NCI-H345 treated with DMSO at 0.1 percent for 48 hours (cell line): Measurements from ENCODE around the gene PRRG2.

ENCODE experiments used
- DNase-seq: peaks from one replicate; lab custom pipeline; 2025; ENCODE audit not compliant: unreplicated experiment; lab: John Stamatoyannopoulos, UW

PRRG2 gene

DNA sequence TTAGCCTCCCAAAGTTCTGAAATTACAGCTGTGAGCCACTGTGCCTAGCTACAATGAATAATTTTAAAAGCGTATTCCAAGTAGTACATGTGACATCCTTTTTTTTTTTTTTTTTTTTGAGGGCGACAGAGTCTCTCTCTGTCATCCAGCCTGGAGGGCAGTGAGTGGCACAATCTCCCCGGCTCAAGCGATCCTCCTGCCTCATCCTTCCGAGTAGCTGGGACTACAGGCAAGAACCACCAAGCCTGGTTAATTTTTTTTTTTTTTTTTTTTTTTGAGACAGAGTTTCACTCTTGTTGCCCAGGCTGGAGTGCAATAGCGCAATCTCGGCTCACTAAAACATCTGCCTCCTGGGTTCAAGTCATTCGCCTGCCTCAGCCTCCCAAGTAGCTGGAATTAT is 6.1 kb downstream of the PRRG2 start:
- no peak for DNase-seq

DNA sequence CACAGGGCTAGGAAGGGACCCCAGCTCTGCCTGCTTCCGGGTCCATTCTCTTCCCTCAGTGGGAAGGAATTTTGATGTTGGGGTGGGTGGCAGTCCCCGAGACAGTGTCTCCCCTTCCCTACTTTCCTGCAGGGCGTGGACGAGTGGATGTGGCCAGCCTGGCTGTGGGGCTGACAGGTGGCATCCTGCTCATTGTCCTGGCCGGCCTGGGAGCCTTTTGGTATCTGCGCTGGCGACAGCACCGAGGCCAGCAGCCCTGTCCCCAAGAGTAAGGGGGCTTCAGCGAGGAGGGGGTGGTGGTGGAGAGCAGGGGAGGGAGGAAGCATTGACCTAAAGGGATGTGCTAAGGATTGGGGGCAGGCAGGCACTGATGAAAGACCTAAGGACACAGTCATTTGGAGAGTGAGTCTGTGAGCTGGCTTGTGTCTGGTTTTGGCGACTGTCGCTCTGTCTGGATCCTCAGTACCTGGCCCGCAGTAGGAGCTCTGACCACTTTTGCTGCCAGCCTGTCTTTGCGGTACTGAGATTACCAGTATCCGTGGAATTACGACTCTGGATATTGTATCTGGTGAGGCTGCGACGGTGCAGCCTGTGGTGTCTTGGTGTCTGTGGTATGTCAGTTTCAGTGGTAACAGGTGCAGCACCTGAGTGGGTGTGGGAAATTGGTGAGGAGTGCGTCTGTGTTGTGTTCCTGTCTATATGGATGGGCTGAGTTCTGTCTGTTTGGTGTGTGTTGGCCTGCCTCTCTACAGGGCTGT is 7.4 kb downstream of the PRRG2 start:
- DNase-seq, result no peak

DNA sequence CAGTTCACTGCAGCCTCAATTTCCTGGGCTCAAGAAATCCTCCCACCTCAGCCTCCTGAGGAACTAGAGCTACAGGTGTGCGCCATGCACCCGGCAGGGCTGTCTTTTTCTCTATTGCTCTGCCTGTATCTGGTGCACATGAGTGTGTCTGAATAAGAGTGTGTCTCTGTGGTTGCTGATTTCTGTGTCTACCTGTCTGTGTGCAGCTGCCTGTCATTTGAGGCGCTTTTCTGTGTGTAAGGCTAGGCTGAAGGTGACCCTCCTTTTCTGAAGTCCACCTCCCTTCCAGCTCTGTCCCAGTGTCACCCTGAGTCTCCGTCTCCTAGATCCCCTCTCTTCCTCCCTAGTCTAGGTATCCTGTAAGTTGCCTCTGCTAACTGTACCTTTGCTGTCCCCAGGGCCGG is 8.4 kb downstream of the PRRG2 start:
- no peak for DNase-seq

DNA sequence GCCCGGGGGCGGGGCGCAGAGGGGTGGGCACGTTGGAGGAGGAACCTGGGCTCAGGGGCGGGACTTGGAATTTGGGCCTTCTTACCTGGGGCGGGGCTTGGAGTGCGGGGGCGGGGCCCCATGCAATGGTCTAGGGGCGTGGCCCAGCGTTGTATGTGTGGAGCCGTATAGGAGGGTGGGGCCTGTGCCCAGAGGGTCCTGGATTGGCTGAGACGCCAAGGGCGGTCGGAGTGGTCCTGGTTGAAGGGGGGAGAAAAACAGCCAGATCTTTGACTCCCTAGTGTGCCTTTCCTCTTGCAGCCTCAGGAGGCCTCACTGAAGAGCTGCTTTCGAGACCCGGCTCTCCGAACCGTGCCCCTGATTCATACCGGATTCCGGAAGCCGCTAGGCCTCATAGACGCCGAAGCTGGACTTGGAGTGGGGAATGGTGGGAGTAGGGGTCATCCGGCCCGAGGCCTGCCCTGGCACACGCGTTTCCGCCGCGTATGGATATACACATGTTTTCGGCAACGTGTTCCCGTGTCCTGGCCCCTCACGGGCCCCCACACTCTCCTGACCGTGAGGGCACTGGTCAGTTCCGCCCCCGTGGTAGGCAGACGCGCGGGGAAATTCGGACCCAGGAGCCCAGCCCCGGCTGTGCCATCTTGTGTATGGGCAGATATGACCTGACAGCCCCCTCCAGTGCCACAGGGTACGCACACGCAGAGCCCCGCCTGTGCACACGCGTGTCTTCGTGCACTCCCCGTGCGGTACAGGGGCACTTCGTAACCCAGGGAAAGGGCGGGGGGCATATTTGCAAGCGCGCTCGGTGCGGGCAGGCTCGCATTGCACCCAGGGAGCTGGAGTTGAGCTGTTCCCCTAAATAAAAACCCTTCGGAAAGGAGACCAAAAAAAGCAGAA is 9.2 kb downstream of the PRRG2 start:
- DNase-seq, result peak; percentile 82

DNA sequence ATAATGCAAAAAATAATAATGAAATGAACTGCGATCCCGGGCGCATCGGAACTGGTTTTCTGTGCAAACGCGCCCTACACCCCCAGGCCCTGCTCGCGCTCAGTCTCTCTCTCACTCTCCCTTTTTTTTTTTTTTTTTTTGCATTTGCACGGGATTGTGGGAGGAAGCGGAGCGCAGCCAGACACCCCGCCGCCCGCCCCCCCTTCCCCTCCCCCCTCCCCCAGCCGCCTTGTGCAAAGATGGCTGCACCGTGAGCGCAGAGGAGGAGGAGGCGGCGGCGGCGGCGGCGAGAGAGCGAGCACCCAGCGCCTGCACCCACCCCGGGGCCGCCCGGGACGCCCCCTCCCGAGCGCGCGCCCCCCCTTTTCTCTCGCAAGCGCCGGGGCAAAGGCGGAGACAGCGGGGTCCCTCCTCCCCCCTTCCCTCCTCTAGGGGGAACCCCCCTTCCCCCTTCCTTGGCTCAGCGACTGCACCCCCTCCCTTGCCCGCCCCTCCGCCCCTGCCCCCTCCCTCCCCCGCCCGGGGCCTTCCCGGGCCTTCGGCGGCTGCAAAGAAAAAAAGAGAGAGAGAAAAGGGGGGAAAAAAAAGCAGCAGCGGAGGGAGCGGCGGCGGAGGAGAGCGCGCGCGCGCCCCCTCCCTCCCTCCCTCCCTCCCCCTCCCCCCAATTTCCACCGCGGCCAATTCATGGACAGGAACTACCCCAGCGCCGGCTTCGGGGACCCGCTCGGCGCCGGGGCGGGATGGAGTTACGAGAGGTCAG is 10.0 kb downstream of the PRRG2 start, which contains the start of gene PRR12:
Gene PRR12 (plus strand): TSS at position 212 of the 760 bp plus-strand sequence. CDS start 473 bp downstream, at position 685.
- peak; percentile 35 for DNase-seq

DNA sequence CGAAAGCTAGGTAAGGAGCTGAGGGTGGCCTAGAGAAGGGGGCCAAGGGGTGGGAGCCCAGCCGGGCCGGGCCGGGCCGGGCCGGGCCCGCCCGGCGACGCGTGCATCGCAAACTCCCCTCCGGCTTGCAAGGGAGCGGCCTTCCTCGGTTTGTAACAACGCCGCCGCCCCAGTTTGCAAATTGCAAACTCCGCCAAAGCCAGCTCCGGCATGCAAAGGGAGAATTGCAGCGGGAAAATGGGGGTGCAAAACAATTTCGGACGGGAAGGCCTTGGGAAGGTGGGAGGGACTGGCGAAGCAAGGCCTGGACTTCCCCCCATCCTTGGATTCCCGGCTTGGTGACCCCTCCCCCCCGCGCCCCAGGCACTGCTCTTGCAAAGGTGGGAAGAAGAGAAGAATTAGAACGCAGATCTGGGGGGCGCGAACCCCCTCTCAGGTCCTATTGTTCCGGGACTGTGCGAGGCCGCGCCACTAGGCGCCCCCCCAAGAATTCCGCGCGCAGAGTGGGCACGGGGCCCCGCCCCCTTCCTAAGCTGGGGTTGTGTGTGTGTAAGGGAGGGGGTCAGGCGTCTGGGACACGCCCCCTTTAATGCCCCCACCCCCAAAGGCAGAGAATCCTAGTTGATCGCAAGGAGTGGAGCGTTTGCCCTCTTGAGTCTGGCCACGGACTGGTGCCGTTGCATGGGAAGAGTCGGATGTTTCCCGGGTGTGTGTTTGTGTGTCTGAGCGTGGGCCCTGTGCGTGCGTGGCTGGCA is 10.8 kb downstream of the PRRG2 start:
- no peak for DNase-seq

DNA sequence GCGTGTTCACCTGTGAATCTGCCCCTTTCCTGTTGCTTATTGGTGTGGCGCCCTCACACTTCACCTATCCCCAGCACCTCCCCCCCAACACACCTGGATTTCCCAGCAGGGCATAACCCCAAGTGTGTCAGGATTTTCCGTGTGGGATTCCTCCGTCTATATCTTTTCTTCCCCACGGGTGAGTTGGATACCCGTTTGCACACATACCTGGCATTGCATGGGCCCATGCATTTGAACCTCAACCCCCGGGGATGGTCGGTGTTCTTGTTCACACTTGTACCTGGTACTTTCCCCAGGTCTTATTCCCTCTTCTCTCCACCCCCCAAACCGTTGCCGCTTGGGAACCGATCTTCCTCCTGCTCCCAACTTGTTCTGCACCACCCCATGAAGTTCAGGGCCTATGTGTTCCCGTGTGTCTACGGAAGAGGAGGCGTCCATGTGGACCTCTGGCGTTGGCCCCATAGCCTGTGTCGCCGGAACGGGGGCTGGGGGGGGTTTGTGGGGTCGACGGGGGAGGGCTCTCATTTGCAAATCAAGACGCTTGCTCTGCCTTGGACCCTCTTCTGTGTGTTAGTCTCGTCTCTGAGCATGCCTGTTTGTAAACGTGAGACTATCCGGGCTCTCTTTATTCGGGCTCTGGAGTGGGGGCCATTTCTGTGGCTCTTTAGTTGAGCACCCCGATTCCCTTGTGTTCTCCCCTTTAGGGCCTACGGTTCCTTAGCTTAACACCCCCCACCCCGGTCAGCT is 11.5 kb downstream of the PRRG2 start:
- DNase-seq, result no peak

DNA sequence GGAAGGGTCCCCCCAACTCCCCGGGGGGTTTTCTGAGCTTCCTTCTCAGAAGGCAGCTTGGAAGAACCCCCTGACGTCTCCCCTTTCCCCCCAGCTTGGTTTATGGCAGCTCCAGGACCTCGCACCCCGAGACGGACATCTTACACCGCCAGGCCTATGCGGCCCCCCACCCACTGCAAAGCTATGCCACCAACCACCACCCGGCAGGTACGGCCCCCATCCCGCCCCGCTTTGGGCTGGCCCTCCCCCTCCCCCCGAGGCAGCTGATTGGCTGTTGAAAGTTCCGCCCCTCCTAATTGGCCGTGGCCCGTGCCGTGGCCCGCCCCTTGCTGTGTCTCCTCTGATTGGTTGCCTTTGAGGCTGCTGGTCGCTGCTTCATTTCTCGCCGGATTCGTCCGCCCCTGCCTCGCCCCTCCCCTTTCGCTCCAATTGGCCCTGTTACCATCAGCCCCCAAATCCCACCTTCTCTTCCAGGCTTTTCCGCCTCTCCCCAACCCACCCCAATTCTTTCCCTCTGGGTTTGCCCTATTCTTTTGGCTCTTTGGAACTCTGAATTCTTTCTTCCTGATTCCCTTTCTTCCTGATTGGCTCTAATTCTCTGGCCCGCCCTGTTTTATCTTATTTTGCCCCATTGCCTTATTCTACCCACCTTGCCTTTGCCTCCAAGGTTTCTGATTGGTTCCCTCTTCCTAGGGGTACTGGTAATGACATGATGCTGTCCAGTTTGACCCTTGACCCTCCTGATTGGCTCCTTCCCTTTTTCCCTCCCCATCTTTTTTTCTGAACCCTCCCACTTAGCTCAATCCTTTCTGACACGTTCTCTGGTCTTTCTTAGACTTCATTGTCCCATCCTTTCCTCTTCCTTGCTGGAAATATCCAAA is 12.4 kb downstream of the PRRG2 start:
- no peak for DNase-seq

DNA sequence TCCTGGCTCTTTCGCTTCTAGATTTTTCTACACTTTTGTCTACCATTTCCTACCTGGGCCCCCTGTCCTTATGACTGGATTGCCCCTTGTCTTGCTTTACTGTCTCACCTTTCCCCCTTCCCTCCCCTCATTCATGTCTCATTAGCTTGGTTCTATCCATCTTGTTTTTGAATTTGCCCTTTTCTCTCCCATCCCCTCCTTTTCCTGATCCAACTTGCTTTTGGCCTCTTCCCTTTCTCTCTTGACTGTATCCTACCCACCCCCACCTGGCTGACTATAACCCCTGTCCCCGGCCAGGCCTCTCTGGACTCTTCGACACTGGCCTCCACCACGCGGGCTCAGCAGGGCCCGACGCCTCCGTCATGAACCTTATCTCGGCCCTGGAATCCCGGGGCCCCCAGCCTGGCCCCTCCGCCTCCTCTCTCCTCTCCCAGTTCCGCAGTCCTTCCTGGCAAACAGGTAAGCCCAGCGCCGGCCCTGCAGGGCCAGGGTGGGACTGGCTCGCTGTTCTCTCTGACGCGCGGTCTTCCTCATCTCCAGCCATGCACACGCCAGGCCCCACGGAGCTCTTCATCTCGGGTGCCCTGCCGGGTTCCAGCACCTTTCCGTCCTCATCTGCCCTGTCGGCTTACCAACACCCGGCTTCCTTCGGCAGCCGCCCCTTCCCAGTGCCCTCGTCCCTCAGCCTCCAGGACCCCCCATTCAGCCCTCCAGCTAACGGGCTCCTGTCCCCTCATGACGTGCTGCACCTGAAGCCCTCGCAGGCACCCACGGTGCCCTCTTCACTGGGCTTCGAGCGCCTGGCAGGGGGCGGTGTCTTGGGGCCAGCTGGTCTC is 13.3 kb downstream of the PRRG2 start:
- DNase-seq, result no peak

DNA sequence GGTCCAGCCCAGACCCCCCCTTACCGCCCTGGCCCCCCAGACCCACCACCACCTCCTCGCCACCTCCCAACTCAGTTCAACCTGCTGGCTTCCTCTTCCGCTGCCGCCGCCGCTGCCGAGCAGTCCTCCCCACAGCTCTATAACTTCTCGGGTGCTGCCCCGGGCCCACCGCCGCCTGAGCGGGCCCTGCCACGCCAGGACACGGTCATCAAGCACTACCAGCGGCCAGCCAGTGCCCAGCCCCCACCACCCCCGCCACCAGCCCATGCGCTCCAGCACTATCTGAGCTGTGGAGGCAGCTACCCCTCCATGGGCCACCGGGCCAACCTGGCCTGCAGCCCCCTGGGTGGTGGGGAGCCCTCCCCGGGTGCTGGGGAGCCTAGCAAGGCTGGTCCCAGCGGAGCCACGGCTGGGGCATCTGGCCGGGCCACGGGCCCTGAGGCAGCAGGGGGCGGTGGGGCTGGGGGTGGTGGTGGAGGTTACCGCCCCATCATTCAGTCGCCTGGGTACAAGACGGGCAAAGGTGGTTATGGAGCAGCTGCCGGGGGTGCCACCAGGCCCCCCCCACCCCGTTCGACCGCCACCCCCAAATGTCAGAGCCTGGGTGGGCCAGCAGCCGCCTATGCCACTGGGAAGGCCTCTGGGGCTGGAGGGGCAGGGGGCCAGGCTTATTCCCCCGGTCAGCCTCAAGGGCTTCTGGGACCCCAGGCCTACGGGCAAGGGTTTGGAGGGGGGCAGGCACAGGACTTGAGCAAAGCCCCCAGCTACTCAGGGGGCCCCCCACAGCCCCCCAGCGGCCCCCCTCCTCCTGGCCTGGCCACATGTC is 14.1 kb downstream of the PRRG2 start:
- DNase-seq, result no peak

DNA sequence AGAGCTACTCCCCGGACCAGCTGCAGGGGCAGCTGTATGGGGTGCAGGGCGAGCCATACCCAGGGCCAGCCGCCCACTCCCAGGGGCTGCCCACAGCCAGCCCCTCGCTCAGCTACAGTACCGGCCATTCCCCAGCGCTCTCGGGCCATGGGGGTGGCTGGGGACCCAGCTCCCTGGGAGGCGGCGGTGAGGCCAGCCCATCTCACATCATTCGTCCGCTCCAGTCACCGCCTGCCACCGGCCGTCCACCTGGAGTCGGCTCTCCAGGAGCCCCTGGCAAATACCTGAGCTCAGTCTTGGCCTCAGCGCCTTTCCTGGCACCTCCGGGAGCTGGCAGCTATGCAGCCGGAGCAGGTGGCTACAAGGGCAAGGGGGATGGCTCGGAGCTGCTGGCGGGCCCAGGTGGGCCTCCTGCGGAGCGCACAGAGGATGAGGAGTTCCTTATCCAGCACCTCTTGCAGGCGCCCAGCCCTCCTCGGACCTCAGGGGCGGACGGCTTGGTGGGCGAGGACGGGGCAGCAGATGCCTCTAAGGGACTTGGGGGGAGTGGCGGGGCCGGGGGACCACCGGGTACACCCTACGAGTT is 14.8 kb downstream of the PRRG2 start:
- DNase-seq, result no peak

DNA sequence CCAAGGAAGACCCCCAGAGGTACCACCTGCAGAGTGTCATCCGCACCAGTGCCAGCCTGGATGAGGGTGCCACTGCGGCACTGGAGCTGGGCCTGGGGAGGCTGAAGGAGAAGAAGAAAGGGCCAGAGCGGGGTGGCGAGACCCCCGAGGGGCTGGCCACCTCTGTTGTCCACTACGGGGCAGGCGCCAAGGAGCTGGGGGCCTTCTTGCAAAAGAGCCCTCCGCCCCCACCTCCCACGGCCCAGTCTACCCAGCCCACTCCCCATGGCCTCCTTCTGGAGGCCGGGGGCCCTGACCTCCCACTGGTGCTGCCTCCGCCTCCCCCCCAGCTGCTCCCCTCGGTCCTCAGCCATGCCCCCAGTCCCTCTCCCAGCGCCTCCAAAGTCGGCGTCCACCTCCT is 15.3 kb downstream of the PRRG2 start:
- DNase-seq, result no peak

DNA sequence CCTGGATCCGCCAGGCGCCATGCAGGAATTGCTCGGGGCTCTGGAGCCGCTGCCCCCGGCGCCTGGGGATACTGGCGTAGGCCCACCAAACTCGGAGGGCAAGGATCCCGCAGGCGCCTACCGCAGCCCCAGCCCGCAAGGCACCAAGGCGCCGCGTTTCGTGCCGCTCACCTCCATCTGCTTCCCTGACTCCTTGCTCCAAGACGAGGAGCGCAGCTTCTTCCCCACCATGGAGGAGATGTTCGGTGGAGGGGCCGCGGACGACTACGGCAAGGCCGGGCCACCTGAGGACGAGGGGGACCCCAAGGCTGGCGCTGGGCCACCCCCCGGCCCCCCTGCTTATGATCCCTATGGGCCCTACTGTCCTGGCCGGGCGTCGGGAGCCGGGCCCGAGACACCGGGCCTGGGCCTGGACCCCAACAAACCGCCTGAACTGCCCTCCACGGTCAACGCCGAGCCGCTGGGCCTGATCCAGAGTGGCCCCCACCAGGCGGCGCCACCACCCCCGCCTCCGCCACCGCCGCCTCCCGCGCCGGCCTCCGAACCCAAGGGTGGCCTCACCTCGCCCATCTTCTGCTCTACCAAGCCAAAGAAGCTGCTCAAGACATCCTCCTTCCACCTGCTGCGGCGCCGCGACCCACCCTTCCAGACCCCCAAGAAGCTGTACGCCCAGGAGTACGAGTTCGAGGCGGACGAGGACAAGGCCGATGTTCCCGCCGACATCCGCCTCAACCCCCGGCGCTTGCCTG is 16.0 kb downstream of the PRRG2 start:
- no peak for DNase-seq

DNA sequence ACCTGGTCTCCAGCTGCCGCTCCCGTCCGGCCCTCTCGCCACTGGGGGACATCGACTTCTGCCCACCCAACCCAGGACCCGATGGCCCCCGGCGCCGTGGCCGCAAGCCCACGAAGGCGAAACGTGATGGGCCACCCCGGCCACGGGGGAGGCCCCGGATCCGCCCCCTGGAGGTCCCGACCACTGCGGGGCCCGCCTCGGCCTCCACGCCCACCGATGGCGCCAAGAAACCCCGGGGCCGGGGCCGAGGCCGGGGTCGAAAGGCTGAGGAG is 16.5 kb downstream of the PRRG2 start:
- no peak for DNase-seq

DNA sequence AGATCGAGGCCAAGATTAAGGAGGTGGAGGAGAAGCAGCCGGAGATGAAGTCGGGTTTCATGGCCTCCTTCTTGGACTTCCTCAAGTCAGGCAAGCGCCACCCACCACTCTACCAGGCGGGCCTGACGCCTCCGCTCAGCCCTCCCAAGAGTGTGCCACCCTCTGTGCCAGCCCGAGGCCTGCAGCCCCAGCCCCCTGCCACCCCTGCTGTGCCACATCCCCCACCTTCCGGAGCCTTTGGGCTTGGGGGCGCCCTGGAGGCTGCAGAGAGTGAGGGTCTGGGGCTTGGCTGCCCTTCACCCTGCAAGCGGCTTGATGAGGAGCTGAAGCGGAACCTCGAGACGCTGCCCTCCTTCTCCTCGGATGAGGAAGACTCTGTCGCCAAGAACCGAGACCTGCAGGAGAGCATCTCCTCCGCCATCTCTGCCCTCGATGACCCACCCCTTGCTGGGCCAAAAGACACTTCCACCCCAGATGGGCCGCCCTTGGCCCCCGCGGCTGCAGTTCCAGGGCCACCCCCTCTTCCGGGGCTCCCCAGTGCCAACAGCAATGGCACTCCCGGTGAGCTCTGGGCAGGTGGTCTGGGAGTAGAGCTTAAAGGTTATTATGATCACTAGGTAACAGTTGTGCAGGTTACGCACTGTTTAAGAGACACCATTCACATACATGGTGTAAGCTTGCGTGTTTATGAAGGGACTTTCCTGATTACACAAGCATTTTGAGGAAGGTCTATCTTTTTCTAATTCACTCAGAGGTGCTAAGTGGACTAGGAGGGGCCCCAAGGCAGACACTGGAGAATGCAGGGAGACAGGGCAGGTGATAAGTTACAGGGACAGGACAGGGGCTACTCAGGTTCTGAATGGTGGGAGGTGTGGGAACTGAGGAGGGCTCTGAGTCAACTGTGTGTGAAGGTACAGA is 18.5 kb downstream of the PRRG2 start:
- no peak for DNase-seq
